ENCODE data around the gene GAB2.
"Not testable (repeated sequence)": the region's sequence is repeated elsewhere in the genome, so short reads cannot be mapped to it uniquely, and the experiment has no call there.

The GAB2 gene

GRCh38 chr11:78364128-78364751 lies 53.4 kb downstream of the GAB2 start:
- no peak for DNase-seq

GRCh38 chr11:78363024-78363619 lies 54.5 kb downstream of the GAB2 start:
- no peak for DNase-seq

DNA sequence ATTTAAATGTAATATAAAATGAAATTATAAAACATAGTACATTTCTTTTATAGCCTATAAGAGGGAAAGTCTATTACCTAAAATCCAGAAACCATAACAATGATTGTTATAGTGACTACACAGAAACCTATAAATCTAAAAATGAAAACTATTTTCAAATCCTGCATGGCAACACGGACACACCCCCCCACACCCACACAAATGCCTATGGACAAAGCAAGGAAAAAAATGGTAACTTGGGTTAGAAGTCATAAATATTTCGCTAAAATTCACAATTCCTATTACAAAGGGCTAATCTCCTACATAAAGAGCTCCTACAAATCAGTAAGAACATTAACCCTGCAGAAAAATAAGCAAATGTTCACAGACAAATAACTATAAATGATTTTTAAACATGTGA lies 56.4 kb downstream of the GAB2 start:
- no peak for DNase-seq

DNA sequence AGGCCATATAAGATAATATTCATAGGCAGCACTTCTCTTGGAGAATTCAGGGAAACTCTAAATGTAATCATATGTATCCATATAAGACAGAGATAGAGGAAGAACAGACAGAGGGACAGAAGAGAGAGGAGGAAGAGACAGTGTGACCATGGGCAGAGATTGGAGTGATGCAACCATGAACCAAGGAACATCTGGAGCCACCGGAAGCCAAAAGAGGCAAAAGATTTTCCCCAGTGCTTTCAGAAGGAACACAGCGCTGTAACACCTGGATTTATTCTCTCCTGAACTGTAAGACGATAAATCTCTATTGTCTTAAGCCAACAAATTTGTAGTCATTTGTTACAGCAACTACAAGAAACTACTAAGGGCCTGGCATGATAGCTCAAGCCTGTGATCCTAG lies 57.7 kb downstream of the GAB2 start:
- DNase-seq, result no peak

DNA sequence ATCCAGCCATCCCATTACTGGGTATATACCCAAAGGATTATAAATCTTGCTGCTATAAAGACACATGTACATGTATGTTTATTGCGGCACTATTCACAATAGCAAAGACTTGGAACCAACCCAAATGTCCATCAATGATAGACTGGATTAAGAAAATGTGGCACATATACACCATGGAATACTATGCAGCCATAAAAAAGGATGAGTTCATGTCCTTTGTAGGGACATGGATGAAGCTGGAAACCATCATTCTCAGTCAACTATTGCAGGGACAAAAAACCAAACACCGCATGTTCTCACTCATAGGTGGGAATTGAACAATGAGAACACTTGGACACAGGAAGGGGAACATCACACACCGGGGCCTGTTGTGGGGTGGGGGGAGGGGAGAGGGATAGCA lies 59.7 kb downstream of the GAB2 start:
- DNase-seq, result not testable (repeated sequence)

GRCh38 chr11:78357425-78357824 lies 60.2 kb downstream of the GAB2 start:
- DNase-seq, result not testable (repeated sequence)

DNA sequence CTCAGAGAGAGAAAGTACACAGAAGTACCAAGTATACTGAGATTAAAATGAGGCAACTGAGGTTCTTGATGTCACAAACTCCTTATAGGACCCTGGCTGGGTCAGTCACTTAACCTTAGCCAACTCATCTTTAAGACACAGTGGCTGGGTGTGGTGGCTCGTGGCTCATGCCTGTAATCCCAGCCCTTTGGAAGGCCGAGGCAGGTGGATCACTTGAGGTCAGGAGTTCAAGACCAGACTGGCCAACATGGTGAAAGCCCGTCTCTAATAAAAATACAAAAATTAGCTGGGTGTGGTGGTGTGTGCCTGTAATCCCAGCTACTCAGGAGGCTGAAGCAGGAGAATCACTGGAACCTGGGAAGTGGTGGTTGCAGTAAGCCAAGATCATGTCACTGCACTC lies 61.9 kb downstream of the GAB2 start:
- not testable (repeated sequence) for DNase-seq

GRCh38 chr11:78355309-78355705 lies 62.3 kb downstream of the GAB2 start:
- DNase-seq, result no peak

GRCh38 chr11:78354408-78355308 lies 63.0 kb downstream of the GAB2 start:
- no peak for DNase-seq

DNA sequence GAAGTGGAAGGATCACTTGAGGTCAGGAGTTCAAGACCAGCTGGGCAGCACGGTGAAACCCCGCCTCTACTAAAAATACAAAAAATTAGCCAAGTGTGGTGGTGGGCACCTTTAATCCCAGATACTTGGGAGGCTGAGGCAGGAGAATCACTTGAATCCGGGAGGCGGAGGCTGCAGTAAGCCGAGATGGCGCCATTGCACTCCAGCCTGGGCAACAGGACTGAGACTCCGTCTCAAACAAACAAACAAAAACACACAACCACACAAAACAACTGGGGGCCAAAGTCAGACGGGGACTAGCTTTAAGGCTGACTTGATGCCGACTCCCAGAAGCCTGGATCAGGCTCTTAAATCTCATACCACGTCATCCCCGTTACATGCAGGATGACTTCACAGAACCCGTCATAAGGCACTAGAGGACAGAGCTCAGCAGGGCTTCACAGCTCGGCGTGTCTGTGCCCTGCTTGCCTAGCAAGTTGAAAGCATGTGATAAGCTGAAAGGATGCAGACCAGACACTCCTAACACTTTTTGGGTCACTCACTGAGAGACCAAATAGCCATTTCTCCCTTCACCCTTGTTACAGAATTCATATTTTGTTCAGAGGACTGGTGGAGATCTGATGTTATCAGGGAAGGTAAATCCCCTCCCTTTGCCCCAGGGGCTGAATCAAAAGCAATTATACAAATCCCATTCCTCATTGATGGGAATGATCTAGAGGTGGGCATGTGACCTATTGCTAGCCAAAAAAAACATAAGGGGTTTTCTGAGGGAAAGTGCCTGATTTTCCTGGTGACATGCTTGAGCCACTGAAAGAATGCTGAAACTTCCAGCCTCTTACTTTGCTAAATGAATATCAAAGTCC lies 65.4 kb downstream of the GAB2 start:
- no peak for DNase-seq

- no peak for DNase-seq
Measured at GRCh38 chr11:78351193-78351592, 66.4 kb downstream of the GAB2 start.

GRCh38 chr11:78350646-78351165 lies 66.9 kb downstream of the GAB2 start:
- no peak for DNase-seq

DNA sequence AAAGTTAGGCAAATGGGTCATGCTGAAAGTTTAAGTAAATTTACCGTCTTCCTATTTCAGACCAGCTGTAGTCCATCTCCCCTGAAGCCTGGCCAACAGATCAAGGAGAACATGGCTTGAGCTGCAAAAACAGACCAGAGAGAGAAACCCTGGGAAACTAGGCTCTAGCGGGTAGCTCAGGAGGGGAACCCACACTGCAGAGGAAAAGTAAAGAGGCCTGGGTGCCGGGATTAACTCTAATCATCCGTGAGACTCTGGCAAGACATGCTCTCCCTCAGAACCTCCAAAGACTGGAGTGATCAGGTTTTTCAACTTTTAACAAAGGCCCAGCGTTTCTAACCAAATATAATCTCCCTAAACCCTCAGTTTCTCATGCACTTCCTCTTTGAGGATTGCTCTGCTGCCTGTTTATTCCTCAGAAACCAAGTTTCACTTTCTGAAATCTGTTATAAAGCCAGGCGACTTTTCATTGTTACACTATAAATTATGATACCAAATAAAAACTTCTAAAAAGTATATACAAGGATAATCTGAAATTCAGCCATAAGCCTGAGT lies 67.5 kb downstream of the GAB2 start:
- no peak for DNase-seq

- no peak for DNase-seq
Measured at GRCh38 chr11:78349624-78350023, 68.0 kb downstream of the GAB2 start.

- no peak for DNase-seq
Measured at GRCh38 chr11:78349114-78349513, 68.5 kb downstream of the GAB2 start.

DNA sequence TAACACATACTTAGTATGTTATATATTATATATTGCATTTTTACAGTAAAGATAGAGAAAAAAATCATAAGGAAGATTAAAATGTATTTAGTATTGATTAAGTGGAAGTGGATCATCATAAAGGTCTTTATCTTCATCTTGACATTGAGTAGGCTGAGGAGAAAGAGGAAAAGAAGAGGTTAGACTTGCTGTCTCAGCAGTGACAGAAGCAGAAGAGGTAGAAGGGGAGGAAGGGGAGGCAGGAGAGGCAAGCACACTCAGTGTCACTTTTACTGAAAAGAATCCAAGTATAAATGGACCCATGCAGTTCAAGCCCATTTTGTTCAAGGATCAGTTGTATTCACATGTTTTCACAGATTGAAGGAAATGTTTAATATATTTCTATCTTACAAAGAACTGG lies 69.7 kb downstream of the GAB2 start:
- no peak for DNase-seq

DNA sequence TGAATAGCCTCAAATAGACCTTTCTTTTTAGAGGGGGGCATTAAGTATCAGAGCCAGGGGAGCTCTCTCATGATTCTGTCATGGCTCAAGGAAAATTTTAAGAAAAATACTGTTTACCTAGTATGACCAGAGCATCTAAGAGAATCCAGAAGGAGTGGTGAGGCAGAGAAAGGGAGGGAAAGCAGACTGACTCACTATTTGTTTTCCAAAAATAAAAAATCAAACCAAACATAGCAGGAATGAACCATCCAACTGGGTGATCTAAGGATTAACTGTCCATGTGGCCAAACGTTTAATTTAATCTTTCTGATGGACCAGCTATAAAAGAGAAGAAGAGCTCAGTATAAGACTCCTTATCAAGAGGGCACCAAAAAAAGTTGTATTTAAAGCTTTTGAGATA lies 70.8 kb downstream of the GAB2 start:
- DNase-seq, result no peak

DNA sequence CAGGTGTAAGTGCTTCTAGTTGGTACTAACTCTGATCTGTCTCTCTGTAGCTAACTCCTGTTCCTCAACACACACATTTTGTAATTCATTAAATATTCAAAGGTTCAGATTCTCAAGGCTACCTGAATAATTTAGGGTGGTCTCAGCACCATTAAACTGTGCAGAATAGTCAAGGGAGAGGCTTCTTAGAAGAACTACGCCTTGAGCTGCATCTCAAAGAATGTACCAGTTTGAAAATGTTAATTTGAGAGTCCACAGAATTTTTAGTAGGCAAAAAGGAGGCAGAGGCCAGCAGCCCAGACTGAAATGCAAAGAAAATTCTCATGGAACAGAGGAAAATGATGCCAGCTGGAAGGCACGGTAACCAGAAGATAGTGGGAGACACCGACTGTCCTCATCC lies 72.2 kb downstream of the GAB2 start:
- no peak for DNase-seq

DNA sequence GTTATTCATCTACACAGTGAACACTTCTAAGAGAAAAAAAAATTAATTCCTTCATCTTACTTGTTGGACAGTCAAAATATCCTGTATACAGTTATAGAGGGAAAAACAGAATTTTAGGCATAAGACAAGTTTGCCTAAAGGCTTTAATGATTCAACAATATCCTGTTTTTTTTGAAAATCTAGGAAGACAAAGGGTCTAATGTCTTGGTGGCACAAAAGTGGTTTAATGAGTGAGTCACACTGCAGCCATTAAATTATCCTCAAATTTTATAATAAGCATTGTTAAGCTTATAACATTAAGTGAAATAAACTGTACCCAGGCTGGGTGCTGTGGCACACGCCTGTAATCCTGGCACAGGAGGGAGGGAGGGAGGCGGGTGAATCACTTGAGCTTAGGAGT lies 72.9 kb downstream of the GAB2 start:
- DNase-seq, result no peak

DNA sequence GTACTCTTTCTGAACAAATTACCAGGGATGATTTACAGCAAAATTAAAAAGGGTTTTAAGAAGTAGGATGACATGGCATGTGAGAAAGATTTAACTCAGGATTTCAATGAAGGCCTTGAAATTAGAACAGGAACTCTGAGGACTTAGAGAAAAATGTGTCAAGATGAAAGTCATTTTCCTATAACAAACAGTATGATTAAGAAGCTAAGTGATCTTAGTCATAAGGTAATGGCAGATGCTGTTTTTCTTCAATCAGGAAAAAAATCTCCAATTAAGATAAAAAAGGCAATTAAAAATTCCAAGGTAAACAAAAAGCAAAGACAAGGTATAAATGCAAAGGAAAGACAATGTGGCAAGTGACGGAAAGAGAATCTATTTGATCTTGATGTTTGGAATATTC lies 73.5 kb downstream of the GAB2 start:
- DNase-seq, result no peak

GRCh38 chr11:78343303-78343702 lies 74.3 kb downstream of the GAB2 start:
- DNase-seq, result no peak

- no peak for DNase-seq
Measured at GRCh38 chr11:78341841-78342240, 75.8 kb downstream of the GAB2 start.

DNA sequence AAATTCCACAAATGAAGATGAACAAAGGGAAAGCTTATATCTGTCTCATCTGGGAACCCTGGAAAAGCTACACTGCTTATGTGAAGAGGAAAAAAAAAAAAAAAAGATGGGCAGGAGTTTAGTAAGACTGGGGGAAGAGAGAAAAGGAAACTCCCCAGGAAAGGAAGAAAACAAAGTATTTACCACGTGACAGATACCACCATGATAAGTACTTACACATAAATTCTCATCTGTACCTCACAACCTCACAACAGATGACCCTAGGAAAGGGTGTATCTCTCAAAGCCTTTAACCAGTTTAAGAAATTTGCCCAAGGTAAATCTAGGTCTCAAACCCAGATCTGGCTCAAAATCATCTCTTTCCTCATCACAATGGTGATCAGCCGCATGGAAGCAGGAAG lies 77.1 kb downstream of the GAB2 start:
- DNase-seq, result no peak

All from NCI-H510A (cell line).